Smooth muscle cell (in vitro differentiated cells): Measurements from ENCODE around the gene ADGRG3. TPM values are rescaled to one million over a fixed set of nuclear protein-coding genes. Genes with fewer than 3 reads are reported as not detected.

Experiments used
- DNase-seq: peaks from one replicate; lab custom pipeline; 2025; ENCODE audit not compliant: unreplicated experiment; lab: John Stamatoyannopoulos, UW
- H2AFZ ChIP-seq: fragments of 200-600 bp; sonication (generic); 2 replicates; pipeline ENCODE4 v1.6.0; 2016; ENCODE audit warnings: antibody characterized with exemption, low read depth, mild to moderate bottlenecking
- H3F3A ChIP-seq: fragments of 200-600 bp; sonication (generic); 2 replicates; pipeline ENCODE4 v1.6.0; 2017; ENCODE audit warnings: antibody characterized with exemption, low read depth
- H3K27ac ChIP-seq: fragments of 200-600 bp; sonication (generic); 2 replicates; pipeline ENCODE4 v1.5.1; 2016; ENCODE audit warnings: low read depth, mild to moderate bottlenecking
- H3K27me3 ChIP-seq: fragments of 200-600 bp; sonication (generic); 2 replicates; pipeline ENCODE4 v1.6.1; 2016; ENCODE audit warnings: low read depth, mild to moderate bottlenecking
- H3K36me3 ChIP-seq: fragments of 200-600 bp; sonication (generic); 2 replicates; pipeline ENCODE4 v1.5.1; 2016; ENCODE audit warnings: low read depth
- H3K4me1 ChIP-seq: fragments of 200-600 bp; sonication (generic); 2 replicates; pipeline ENCODE4 v1.5.1; 2016; ENCODE audit warnings: low read depth
- H3K4me2 ChIP-seq: fragments of 200-600 bp; sonication (generic); 2 replicates; pipeline ENCODE4 v1.6.0; 2016; ENCODE audit warnings: mild to moderate bottlenecking
- H3K4me3 ChIP-seq: fragments of 200-600 bp; sonication (generic); 2 replicates; pipeline ENCODE4 v1.5.1; 2016; ENCODE audit warnings: mild to moderate bottlenecking
- H3K79me2 ChIP-seq: fragments of 200-600 bp; sonication (generic); 2 replicates; pipeline ENCODE4 v1.6.0; 2016; ENCODE audit warnings: low read depth, mild to moderate bottlenecking
- H3K9ac ChIP-seq: fragments of 200-600 bp; sonication (generic); 2 replicates; pipeline ENCODE4 v1.6.0; 2016; ENCODE audit warnings: low read depth
- H3K9me3 ChIP-seq: fragments of 200-600 bp; sonication (generic); replicated peaks from 2 replicates; pipeline ENCODE4 v1.5.1; 2016; ENCODE audit warnings: low read depth
- H4K20me1 ChIP-seq: fragments of 200-600 bp; sonication (generic); 2 replicates; pipeline ENCODE4 v1.6.0; 2016; ENCODE audit warnings: low read depth
- CTCF ChIP-seq: fragments of 200-600 bp; sonication (generic); IDR thresholded peaks from 2 replicates; pipeline ENCODE4 v1.5.1; 2017; ENCODE audit warnings: borderline replicate concordance, mild to moderate bottlenecking, antibody characterized with exemption; ENCODE audit not compliant: insufficient read depth, poor library complexity, severe bottlenecking
- WGBS: methylation state at CpG from one replicate; pipeline ENCODE4 v1.1.7; 2016; ENCODE audit warnings: low lambda C conversion rate; 5-methylcytosine and 5-hydroxymethylcytosine counted together
- polyA plus RNA-seq: library from polyadenylated mRNA; unstranded; fragments of >200 nt; fragmentation: Nextera tagmentation; extraction: Ambion mirVana; gene quantifications from 2 replicates; pipeline ENCODE4 v1.2.1, GENCODE V29; 2016
- total RNA-seq: library from RNA; depleted of rRNA; stranded (reverse); fragments of >200 nt; gene quantifications from 2 replicates; pipeline ENCODE4 v1.2.3, GENCODE V29; 2014

The ADGRG3 gene
- total and polyA plus RNA-seq, 2 experiments from 2014 or later: 0.13 TPM; not detected in 1

GRCh38 chr16:57734925-57735754 lies 67.0 kb downstream of the ADGRG3 start:
- no peak for TF ChIP-seq CTCF
- 2% methylated on average over 45 of the region's 45 CpGs for WGBS
- DNase-seq: peak; percentile 94
- peak overlapping the region; percentile 85 for H3K27ac ChIP-seq
- H2AFZ ChIP-seq: peak overlapping the region; percentile 87
- no peaks in the 10 kb centered on the region for H4K20me1 ChIP-seq
- H3K4me3 ChIP-seq: peak overlapping the region; percentile 61
- H3K79me2 ChIP-seq: no peaks in the 10 kb centered on the region
- H3K27me3 ChIP-seq: no peaks in the 10 kb centered on the region
- no peaks in the 10 kb centered on the region for H3K9me3 ChIP-seq
- H3K36me3 ChIP-seq: no peaks in the 10 kb centered on the region
- peak overlapping the region; percentile 81 for H3K9ac ChIP-seq
- H3F3A ChIP-seq: peaks cover 8% of the 10 kb centered on the region
- H3K4me2 ChIP-seq: peak overlapping the region; percentile 91
- H3K4me1 ChIP-seq: peaks cover 8% of the 10 kb centered on the region

- DNase-seq: no peak
- H3K4me3 ChIP-seq: peak within 1 kb of the TSS; percentile 61
- peak within 1 kb of the TSS; percentile 91 for H3K4me2 ChIP-seq
- H3K9me3 ChIP-seq: no peaks in the 10 kb centered on the region
- no peak for TF ChIP-seq CTCF
- peaks cover 8% of the 10 kb centered on the region for H3K4me1 ChIP-seq
- H3F3A ChIP-seq: peaks cover 8% of the 10 kb centered on the region
- H2AFZ ChIP-seq: peak within 1 kb of the TSS; percentile 87
- 4% methylated on average over 22 of the region's 35 CpGs for WGBS
- H3K36me3 ChIP-seq: no peaks in the 10 kb centered on the region
- H3K9ac ChIP-seq: peak within 1 kb of the TSS; percentile 81
- H4K20me1 ChIP-seq: no peaks in the 10 kb centered on the region
- no peaks in the 10 kb centered on the region for H3K79me2 ChIP-seq
- peak within 1 kb of the TSS; percentile 85 for H3K27ac ChIP-seq
- no peaks in the 10 kb centered on the region for H3K27me3 ChIP-seq
Observed at GRCh38 chr16:57735755-57736418, 67.8 kb downstream of the ADGRG3 start, which contains the start of gene KATNB1. KATNB1 (plus strand) TSS chr16:57735770; CDS start chr16:57737244, 1,474 bp downstream.

GRCh38 chr16:57736419-57737351 lies 68.6 kb downstream of the ADGRG3 start:
- H3K9ac ChIP-seq: peak overlapping the region; percentile 73
- no peaks in the 10 kb centered on the region for H3K36me3 ChIP-seq
- no peaks in the 10 kb centered on the region for H3K79me2 ChIP-seq
- no peaks in the 10 kb centered on the region for H4K20me1 ChIP-seq
- TF ChIP-seq CTCF: no peak
- peaks cover 8% of the 10 kb centered on the region for H3F3A ChIP-seq
- H3K27me3 ChIP-seq: no peaks in the 10 kb centered on the region
- H3K4me2 ChIP-seq: peak overlapping the region; percentile 91
- H2AFZ ChIP-seq: peak overlapping the region; percentile 75
- no peak for DNase-seq
- 31% methylated on average over 23 of the region's 23 CpGs for WGBS
- peak overlapping the region; percentile 85 for H3K27ac ChIP-seq
- peaks cover 8% of the 10 kb centered on the region for H3K4me1 ChIP-seq
- peak overlapping the region; percentile 60 for H3K4me3 ChIP-seq
- no peaks in the 10 kb centered on the region for H3K9me3 ChIP-seq
